ENCODE measurements around the gene PPP2R1B.

PPP2R1B gene

DNA sequence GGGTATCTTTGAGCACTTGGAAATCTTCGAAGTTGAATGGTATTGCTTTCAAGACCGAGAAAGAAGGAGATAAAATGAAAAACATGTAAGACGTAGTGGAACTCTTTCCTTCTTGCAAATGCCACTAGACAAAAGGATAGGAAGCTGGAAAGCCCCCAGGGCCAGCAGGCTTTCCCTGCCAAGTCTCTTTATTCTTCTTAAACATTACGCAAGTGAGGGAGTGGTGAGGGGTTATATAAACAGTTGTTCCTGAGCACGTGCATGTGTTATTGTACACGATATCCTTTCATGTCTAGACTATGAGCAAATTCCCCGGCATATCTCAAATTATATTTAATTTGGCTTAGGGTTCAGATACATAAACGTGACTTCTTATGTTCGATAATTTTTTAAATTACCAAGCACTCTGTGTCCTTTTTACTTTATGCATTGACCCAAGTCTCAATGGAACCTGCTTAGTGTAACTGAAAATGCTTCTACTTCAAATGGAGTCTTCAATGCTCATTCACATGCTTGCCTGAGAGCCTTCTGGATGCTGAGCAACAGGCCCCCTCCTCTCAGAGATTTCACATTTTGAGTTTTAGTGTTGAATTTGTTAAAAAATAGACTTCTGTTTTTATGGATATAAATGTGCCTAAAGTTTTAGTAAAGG, 59.0 kb downstream of the PPP2R1B start:
- Histone ChIP-seq H3K36me3 (ENCODE audit: control insufficient read depth in 5 of 5, insufficient read depth in 5 of 5, low read length in 5 of 5) (peaks cover 49 to 82% (median 72%) of the 10 kb centered on the region in 5 donors), H3K27ac (ENCODE audit: low read depth, low read length) (peak overlapping the region; percentile 90), H3K9ac (ENCODE audit: low read length in 5 of 5) (peak overlapping the region in 1 of 5 donors; percentile 42), H3K4me3 (ENCODE audit: low read depth in 1 of 5, low read length in 5 of 5) (no peak overlapping the region), H3K4me1 (ENCODE audit: control insufficient read depth in 5 of 5, insufficient read depth in 5 of 5, low read length in 5 of 5) (peaks cover 0 to 21% (median 18%) of the 10 kb centered on the region in 5 donors), H3K27me3 (ENCODE audit: control insufficient read depth in 5 of 5, insufficient read depth in 4 of 5, low read length in 5 of 5) (no peaks in the 10 kb centered on the region), H3K9me3 (ENCODE audit: control insufficient read depth in 5 of 5, low read length in 5 of 5) (no peaks in the 10 kb centered on the region)

DNA sequence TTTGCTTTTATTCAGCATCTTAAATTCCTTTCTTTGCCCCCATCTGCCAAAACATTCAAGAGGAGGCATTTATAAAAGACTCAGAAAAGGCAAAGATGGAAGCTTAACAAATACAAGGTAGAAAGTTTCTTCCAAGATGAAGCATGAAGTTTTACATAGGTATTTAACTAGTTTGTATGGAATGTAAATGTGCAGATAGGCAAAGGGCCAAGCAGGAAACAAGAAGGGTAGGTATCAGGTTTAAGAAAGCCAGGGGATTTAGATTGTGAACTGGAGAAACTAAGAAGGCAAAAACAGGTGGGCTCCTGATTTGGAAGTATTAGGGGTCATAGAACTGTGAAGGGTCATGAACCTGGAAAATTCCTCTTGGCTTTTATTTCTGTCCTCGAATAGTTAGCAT, 62.6 kb downstream of the PPP2R1B start:
- H3K9me3 ChIP-seq (ENCODE audit: control insufficient read depth in 5 of 5, low read length in 5 of 5), result no peaks in the 10 kb centered on the region
- H3K4me1 ChIP-seq (ENCODE audit: control insufficient read depth in 5 of 5, insufficient read depth in 5 of 5, low read length in 5 of 5), result peaks cover 0 to 28% (median 13%) of the 10 kb centered on the region in 5 donors
- H3K27me3 ChIP-seq (ENCODE audit: control insufficient read depth in 5 of 5, insufficient read depth in 4 of 5, low read length in 5 of 5), result no peaks in the 10 kb centered on the region
- no peak overlapping the region for H3K4me3 ChIP-seq (ENCODE audit: low read depth in 1 of 5, low read length in 5 of 5)
- H3K9ac ChIP-seq (ENCODE audit: low read length in 5 of 5), result no peak overlapping the region
- peaks cover 43 to 85% (median 60%) of the 10 kb centered on the region in 5 donors for H3K36me3 ChIP-seq (ENCODE audit: control insufficient read depth in 5 of 5, insufficient read depth in 5 of 5, low read length in 5 of 5)
- no peak overlapping the region for H3K27ac ChIP-seq (ENCODE audit: low read depth, low read length)

DNA sequence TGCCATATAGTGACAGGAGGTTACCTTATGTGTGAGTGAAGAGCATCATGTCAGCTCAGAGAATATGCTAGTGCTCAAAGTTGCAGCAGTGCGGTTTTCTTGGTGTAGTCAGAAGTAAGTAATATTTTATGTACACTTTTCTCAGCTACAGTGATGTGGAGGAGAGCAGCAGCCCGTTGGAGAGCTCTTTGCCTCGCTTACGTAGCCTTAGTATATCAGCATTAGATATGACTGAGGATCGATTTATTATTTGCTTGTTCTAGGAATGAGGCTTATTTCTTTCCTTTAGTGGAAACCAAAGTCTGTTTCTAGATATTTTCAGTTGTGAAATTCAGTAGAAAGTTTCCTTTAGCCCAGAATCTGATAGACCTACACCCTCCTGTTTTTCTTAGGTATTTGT, 63.6 kb downstream of the PPP2R1B start:
- no peak overlapping the region for H3K27ac ChIP-seq (ENCODE audit: low read depth, low read length)
- peaks cover 37 to 82% (median 58%) of the 10 kb centered on the region in 5 donors for H3K36me3 ChIP-seq (ENCODE audit: control insufficient read depth in 5 of 5, insufficient read depth in 5 of 5, low read length in 5 of 5)
- peaks cover 0 to 28% (median 10%) of the 10 kb centered on the region in 5 donors for H3K4me1 ChIP-seq (ENCODE audit: control insufficient read depth in 5 of 5, insufficient read depth in 5 of 5, low read length in 5 of 5)
- no peaks in the 10 kb centered on the region for H3K27me3 ChIP-seq (ENCODE audit: control insufficient read depth in 5 of 5, insufficient read depth in 4 of 5, low read length in 5 of 5)
- H3K9ac ChIP-seq (ENCODE audit: low read length in 5 of 5), result no peak overlapping the region
- no peaks in the 10 kb centered on the region for H3K9me3 ChIP-seq (ENCODE audit: control insufficient read depth in 5 of 5, low read length in 5 of 5)
- no peak overlapping the region for H3K4me3 ChIP-seq (ENCODE audit: low read depth in 1 of 5, low read length in 5 of 5)

DNA sequence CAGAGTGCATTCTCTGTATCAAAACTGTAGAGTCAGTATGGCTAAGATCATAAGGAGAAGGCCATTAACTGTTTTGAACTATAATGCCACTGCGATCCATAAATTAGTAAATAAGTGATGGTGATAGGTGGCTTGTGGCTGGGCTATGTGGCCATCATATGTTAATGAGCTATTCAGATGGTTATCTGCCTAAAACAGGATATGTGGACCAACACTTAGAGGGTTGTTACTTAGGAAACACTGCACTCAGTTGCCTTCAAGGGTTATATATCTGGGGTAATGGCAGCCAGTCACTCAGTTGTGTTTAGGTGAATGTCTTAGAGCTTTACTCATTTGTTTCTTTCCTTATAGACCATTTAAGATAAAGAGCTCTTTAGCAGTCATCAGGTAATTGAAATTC, 66.0 kb downstream of the PPP2R1B start:
- Histone ChIP-seq H3K27ac (ENCODE audit: low read depth, low read length) (peak overlapping the region; percentile 52), H3K27me3 (ENCODE audit: control insufficient read depth in 5 of 5, insufficient read depth in 4 of 5, low read length in 5 of 5) (no peaks in the 10 kb centered on the region), H3K4me1 (ENCODE audit: control insufficient read depth in 5 of 5, insufficient read depth in 5 of 5, low read length in 5 of 5) (peaks cover 0 to 29% (median 4%) of the 10 kb centered on the region in 5 donors), H3K4me3 (ENCODE audit: low read depth in 1 of 5, low read length in 5 of 5) (no peak overlapping the region), H3K9me3 (ENCODE audit: control insufficient read depth in 5 of 5, low read length in 5 of 5) (no peaks in the 10 kb centered on the region), H3K36me3 (ENCODE audit: control insufficient read depth in 5 of 5, insufficient read depth in 5 of 5, low read length in 5 of 5) (peaks cover 32 to 76% (median 59%) of the 10 kb centered on the region in 5 donors), H3K9ac (ENCODE audit: low read length in 5 of 5) (no peak overlapping the region)

DNA sequence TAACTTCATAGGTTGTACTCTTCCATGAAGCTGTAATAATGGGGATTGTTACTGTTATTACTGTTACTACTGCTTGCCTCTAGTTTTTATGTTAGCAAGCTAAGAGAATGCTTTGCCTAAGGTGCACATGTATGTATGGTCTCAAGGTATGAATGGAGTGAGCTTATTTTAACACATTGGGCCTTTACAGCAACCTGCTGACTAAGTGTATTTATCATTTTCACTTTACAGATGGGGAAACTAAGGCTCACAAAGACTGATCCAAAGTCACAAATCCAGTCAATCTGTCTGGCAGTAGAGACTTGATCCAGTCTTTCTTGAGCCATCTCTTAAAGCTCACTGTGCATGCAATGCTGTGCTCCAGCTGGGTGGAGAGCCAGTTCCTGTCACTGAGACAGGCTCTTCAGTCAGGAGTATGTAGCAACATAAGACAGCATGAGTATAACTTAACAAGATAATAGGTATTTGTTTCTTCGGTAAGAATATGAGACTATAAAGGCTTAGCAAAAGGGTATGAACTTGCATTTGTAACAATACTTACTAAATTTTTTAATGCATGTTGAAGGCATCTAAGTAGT, 66.5 kb downstream of the PPP2R1B start:
- Histone ChIP-seq H3K9ac (ENCODE audit: low read length in 5 of 5) (no peak overlapping the region), H3K4me1 (ENCODE audit: control insufficient read depth in 5 of 5, insufficient read depth in 5 of 5, low read length in 5 of 5) (peaks cover 0 to 29% (median 4%) of the 10 kb centered on the region in 5 donors), H3K27me3 (ENCODE audit: control insufficient read depth in 5 of 5, insufficient read depth in 4 of 5, low read length in 5 of 5) (no peaks in the 10 kb centered on the region), H3K36me3 (ENCODE audit: control insufficient read depth in 5 of 5, insufficient read depth in 5 of 5, low read length in 5 of 5) (peaks cover 28 to 75% (median 57%) of the 10 kb centered on the region in 5 donors), H3K27ac (ENCODE audit: low read depth, low read length) (peak overlapping the region; percentile 52), H3K4me3 (ENCODE audit: low read depth in 1 of 5, low read length in 5 of 5) (no peak overlapping the region), H3K9me3 (ENCODE audit: control insufficient read depth in 5 of 5, low read length in 5 of 5) (no peaks in the 10 kb centered on the region)

DNA sequence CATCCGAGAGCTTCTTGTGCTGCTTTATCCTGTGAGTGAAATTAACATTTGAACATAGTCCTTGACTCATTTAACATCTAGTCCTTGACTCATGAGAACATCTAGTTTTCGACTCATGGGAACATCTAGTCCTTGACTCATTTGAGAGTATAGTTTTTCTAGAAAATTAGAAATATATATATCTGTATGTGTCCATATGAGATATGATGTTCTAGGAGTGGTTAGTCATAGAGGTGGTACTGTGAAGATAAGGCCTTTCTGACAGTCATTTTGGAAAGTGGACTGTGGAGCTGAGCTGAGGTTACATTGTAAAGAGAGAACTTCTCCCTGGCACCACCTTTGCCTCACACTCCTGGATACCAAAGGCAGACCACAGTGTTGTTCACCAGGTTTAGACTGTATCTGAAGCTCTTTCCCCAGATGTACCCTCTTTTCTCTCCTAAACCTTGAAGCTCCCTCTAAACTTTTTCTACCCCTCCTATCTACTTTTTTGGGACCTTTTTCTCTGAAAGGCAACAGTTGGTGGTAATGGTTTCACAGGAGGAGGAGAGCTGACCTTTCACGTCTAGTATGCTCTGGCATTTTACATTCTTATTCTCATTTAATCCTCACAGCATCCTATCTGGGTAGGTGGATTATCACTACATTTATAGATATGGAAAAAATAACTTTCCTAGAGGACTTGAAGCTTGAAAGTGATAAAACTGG, 67.2 kb downstream of the PPP2R1B start:
- no peaks in the 10 kb centered on the region for H3K27me3 ChIP-seq (ENCODE audit: control insufficient read depth in 5 of 5, insufficient read depth in 4 of 5, low read length in 5 of 5)
- no peaks in the 10 kb centered on the region for H3K9me3 ChIP-seq (ENCODE audit: control insufficient read depth in 5 of 5, low read length in 5 of 5)
- H3K36me3 ChIP-seq (ENCODE audit: control insufficient read depth in 5 of 5, insufficient read depth in 5 of 5, low read length in 5 of 5), result peaks cover 21 to 68% (median 50%) of the 10 kb centered on the region in 5 donors
- H3K4me3 ChIP-seq (ENCODE audit: low read depth in 1 of 5, low read length in 5 of 5), result no peak overlapping the region
- H3K4me1 ChIP-seq (ENCODE audit: control insufficient read depth in 5 of 5, insufficient read depth in 5 of 5, low read length in 5 of 5), result peaks cover 0 to 29% (median 4%) of the 10 kb centered on the region in 5 donors
- H3K27ac ChIP-seq (ENCODE audit: low read depth, low read length), result peak overlapping the region; percentile 52
- no peak overlapping the region for H3K9ac ChIP-seq (ENCODE audit: low read length in 5 of 5)

DNA sequence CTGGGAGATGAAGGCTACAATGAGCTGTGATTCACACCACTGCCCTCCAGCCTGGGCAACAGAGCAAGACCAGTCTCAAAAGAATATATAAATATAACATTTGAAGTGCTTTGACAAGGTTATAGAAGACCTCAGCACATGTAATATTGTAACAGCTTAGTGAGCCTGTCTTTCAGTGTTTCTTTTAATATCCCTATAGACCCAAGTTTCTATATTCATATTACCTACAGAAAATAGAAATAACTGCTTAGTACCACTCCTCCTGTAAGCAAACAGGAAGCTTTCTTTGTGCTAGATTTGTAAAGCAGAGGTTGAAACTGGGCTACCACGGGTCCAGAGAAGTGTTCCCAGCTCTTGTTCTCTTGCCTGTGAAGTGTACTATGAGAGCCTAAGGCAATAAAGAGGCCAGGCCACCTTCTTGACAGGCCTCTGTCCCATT, 68.2 kb downstream of the PPP2R1B start:
- peak overlapping the region; percentile 52 for H3K27ac ChIP-seq (ENCODE audit: low read depth, low read length)
- H3K9me3 ChIP-seq (ENCODE audit: control insufficient read depth in 5 of 5, low read length in 5 of 5), result no peaks in the 10 kb centered on the region
- peaks cover 0 to 32% (median 4%) of the 10 kb centered on the region in 5 donors for H3K4me1 ChIP-seq (ENCODE audit: control insufficient read depth in 5 of 5, insufficient read depth in 5 of 5, low read length in 5 of 5)
- H3K36me3 ChIP-seq (ENCODE audit: control insufficient read depth in 5 of 5, insufficient read depth in 5 of 5, low read length in 5 of 5), result peaks cover 10 to 61% (median 40%) of the 10 kb centered on the region in 5 donors
- H3K27me3 ChIP-seq (ENCODE audit: control insufficient read depth in 5 of 5, insufficient read depth in 4 of 5, low read length in 5 of 5), result no peaks in the 10 kb centered on the region
- H3K4me3 ChIP-seq (ENCODE audit: low read depth in 1 of 5, low read length in 5 of 5), result no peak overlapping the region
- H3K9ac ChIP-seq (ENCODE audit: low read length in 5 of 5), result no peak overlapping the region

DNA sequence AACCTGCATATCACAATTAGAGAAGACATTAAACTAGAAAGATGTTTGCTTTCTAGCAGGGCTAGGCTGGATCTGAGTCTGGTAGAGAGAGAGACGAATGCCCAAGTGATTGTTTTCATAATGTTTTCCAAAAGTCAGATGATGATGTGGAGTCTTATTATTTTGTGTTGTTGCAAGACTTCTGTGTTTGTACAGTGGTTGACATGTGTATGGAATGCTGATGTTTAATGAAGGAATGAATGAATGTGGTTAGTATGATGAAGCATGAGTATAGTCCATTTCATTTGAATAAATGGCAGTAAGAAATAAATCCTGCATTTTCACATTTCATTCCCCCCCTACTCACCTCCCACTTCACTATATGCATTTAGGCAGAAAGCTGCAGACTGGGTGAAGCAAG, 69.6 kb downstream of the PPP2R1B start:
- no peak overlapping the region for H3K9ac ChIP-seq (ENCODE audit: low read length in 5 of 5)
- H3K9me3 ChIP-seq (ENCODE audit: control insufficient read depth in 5 of 5, low read length in 5 of 5), result no peaks in the 10 kb centered on the region
- H3K36me3 ChIP-seq (ENCODE audit: control insufficient read depth in 5 of 5, insufficient read depth in 5 of 5, low read length in 5 of 5), result peaks cover 3 to 53% (median 30%) of the 10 kb centered on the region in 5 donors
- peaks cover 0 to 35% (median 4%) of the 10 kb centered on the region in 5 donors for H3K4me1 ChIP-seq (ENCODE audit: control insufficient read depth in 5 of 5, insufficient read depth in 5 of 5, low read length in 5 of 5)
- H3K27ac ChIP-seq (ENCODE audit: low read depth, low read length), result peak overlapping the region; percentile 38
- H3K4me3 ChIP-seq (ENCODE audit: low read depth in 1 of 5, low read length in 5 of 5), result no peak overlapping the region
- no peaks in the 10 kb centered on the region for H3K27me3 ChIP-seq (ENCODE audit: control insufficient read depth in 5 of 5, insufficient read depth in 4 of 5, low read length in 5 of 5)

DNA sequence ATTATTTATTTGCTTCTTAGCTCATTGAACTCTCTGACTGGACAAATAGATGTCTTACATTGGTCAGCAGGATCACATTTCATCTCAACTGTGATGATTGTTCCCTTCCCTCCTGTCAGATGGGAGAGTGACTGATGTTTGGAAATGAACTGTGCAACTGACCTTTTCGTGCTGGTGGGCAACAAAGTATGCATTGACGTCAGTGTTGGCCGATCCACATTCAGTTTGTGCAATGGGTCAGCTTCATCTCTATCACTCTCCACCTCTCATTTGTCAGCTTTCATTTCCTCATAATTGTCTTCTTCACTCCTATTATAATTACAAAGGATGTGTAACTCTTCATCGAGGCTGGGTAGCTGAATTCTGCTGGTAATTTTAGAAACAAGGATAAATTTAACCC, 71.3 kb downstream of the PPP2R1B start:
- H3K9ac ChIP-seq (ENCODE audit: low read length in 5 of 5), result no peak overlapping the region
- no peaks in the 10 kb centered on the region for H3K27me3 ChIP-seq (ENCODE audit: control insufficient read depth in 5 of 5, insufficient read depth in 4 of 5, low read length in 5 of 5)
- H3K9me3 ChIP-seq (ENCODE audit: control insufficient read depth in 5 of 5, low read length in 5 of 5), result no peaks in the 10 kb centered on the region
- H3K36me3 ChIP-seq (ENCODE audit: control insufficient read depth in 5 of 5, insufficient read depth in 5 of 5, low read length in 5 of 5), result peaks cover 7 to 49% (median 23%) of the 10 kb centered on the region in 5 donors
- H3K27ac ChIP-seq (ENCODE audit: low read depth, low read length), result peak overlapping the region; percentile 38
- H3K4me1 ChIP-seq (ENCODE audit: control insufficient read depth in 5 of 5, insufficient read depth in 5 of 5, low read length in 5 of 5), result peaks cover 0 to 29% (median 4%) of the 10 kb centered on the region in 5 donors
- no peak overlapping the region for H3K4me3 ChIP-seq (ENCODE audit: low read depth in 1 of 5, low read length in 5 of 5)

Measured in subcutaneous abdominal adipose tissue (tissue), 5 donors.